Embryonic facial prominence (tissue), 1 donor: ENCODE results near the gene WIZ.
A peak's percentile ranks its signal among the peaks of the same experiment; 100 is the strongest.
"Not testable (repeated sequence)": the region's sequence is repeated elsewhere in the genome, so short reads cannot be mapped to it uniquely, and the experiment has no call there.

Experiments
- DNase-seq: peaks from one replicate; pipeline ENCODE4 v3.0.0-alpha.2; 2016; ENCODE audit errors: extremely low spot score

Gene WIZ

DNA sequence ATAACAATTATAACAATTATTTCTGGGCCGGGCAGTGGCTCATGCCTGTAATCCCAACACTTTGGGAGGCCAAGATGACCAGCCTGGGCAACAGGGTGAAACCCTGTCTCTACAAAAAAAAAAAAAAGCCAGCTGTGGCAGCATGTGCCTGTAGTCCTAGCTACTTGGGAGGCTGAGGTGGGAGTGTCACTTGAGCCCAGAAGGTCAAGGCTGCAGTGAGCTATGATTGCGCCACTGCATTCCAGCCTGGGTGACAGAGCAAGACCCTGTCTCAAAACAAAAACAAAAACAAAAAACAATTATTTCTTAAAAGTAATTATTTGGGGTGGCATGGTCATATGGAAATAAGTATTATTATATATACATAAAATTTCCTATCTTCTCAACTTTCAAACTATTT, 38.4 kb downstream of the WIZ start:
- DNase-seq, result not testable (repeated sequence)

DNA sequence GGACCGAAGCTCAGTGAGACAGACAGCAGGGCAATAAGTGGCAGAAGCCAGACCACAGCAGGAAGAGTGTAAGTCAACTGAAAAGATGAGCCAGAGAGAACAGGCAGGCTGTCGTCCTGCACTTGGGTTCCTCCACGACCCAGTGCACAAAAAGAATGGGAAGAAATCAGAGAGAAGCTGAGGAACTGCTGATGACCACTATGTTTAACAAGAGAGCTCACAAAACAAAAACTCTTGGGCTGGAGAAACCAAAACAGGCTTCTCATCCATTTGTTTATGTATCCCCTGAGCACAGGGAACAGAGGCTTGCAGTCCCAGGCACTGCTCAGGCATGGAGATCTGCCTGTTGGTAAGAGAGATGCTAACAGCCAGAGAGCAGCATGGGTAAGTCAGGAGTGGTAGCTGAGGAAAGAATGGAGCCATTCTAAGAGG, 45.0 kb downstream of the WIZ start:
- no peak for DNase-seq

- DNase-seq, result no peak
Observed at GRCh38 chr19:15404097-15404779, 45.5 kb downstream of the WIZ start.

- DNase-seq, result no peak
Observed at GRCh38 chr19:15403151-15403531, 46.6 kb downstream of the WIZ start.

DNA sequence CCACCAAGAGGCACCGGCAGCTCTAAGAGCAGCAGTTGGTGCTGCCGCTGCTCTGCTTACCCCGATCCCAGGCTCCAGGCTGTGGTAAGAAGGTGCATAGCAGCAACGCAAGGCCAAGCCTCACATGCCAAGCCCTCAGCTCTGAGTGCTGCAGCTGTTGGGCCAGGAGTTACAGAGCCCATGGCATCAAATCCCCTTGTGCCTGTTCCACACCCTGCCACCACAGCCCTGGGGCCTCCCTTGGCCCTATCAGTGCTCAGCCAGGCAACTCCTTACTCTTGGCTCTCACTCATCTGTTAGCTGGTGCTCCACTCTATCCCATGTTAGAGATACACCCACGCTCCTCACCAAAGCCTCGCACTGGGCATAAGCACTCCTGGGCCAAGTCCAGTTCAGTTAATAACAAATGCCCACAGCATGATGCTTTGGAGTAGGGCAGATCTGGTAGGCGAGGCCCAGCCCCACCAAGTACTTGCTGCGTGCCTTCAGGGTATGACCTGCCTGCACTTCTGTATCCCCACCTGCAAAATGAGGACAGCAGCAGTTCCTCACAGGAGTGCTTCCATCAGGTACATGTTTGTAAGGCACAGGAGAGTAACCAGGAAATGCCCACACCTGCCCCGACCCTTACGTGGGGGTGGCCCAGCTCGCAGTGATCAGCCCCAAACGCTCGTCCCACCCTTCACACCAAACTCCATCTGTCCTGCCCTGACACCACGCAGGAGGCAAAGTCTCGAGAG, 47.2 kb downstream of the WIZ start:
- DNase-seq, result no peak

GRCh38 chr19:15401397-15401710, 48.4 kb downstream of the WIZ start:
- DNase-seq, result no peak

DNA sequence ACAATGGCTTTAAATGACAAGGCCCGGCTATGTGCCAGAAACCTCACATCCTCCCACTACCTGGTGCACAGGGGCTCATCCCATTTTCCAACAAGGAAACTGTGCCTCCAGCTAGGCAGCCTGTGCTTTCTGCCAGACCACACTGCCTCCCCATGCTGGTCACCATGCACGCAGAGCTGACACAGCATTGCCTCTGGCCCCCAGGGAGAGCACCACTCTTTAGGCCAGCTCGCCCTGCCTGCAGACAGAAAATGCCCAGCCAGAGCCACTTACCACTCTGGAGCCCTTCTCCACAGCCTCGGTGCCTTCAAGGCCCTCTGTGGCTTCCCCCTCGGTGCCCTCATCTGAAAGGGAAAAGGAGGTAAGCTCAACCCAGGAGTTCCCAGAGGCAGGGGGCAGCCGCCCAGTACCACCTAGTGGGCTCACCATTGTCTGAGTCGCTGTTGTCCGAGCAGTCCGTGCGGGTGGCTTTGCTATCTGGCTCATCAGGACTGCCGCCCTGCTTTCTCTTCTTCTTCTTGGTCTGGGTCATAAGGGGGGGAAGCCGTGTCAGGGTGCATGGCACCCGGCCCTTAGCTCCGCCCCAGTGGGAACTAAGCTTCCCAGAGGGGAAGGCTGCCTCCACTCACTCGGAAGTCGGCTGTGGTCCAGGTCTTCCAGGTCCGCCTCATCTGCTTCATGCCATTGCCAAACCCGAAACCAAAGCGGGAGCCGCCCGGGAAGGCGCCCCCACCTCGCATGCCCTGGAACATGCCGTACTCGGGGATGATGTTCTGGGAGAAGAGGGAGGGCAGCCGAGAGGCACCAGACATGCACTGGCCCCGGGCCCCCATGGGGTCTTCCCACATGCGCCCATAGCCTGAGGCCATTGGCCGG, 49.0 kb downstream of the WIZ start:
- no peak for DNase-seq

- no peak for DNase-seq
Observed at GRCh38 chr19:15399635-15400034, 50.1 kb downstream of the WIZ start.

- DNase-seq, result no peak
Observed at GRCh38 chr19:15399234-15399515, 50.6 kb downstream of the WIZ start.

GRCh38 chr19:15398501-15399233, 51.1 kb downstream of the WIZ start:
- DNase-seq, result no peak

DNA sequence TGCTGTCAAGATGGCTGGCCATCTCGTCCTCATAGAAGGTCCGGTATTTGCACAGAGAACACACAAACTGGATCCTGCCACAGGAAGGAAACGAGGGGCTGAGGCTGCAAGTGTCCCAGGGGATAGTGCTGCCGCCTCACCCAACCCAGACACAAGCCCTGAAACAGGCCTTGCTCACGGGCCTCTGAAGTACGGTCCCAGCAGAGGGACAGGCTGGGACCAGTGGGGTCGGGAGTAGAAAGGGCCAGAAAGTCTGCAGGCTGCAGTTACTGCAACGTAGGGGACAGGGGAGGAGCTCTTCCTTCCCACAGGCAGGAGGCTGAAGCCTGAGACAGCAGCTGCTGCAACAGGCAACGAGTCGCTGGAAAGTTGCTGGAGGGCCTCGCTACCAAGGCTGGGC, 52.0 kb downstream of the WIZ start:
- DNase-seq, result no peak

- no peak for DNase-seq
Observed at GRCh38 chr19:15397236-15397635, 52.5 kb downstream of the WIZ start.

DNA sequence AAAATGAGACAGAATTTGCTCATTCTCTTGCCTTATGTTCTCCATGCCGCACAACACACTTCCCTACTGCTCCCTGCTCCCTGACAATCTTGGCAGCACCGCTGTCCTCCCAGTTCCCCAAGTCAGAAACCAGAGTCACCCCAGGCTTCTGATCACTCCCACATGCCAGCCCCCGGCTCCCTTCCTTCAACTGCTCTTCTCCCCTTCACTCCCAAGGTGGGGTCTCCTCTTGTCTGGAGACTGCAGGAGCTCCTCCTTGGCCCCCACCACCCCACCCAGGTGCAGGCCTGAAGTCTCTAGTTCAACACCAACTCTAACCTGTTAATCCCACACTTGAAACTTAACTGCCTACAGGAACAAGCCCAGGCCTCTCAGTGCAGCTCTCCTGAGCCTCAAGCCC, 53.3 kb downstream of the WIZ start:
- no peak for DNase-seq

GRCh38 chr19:15395251-15395650, 54.5 kb downstream of the WIZ start:
- not testable (repeated sequence) for DNase-seq

- DNase-seq, result no peak
Observed at GRCh38 chr19:15394426-15394825, 55.3 kb downstream of the WIZ start.

DNA sequence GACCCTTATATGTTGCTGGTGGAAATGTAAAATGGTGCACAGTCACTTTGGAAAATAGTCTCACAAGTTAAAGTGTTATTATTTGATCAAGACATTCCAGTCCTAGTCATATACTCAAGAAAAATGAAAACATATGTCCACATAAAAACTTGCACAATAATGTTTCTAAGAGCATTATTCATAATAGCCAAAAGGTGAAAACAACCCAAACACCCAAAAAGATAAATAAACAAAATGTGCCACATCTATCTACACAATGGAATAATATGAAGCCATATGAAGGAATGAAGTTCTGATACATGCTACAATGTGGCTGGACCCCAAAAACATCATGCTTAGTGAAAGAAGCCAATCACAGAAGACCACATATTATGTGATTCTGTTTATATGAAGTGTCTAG, 55.8 kb downstream of the WIZ start:
- no peak for DNase-seq

- no peak for DNase-seq
Observed at GRCh38 chr19:15390814-15391213, 58.9 kb downstream of the WIZ start.

DNA sequence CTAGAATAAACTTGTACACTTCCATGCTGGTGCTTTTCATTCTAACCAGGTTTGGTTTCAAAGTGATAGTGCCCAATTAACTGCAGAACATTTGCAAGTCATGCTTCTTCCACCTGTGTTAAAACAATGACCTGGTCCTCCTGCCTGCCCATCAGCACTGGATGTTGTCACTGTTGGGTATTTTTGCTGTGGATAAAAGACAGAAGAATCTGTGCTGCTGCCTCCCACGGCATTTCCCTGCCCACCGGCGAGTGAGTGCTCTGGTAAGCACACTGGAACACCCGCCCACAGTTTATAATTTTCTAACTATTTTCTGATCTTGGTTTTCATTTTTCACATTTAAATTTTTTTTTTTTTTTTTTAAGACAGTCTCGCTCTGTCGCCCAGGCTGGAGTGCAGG, 67.9 kb downstream of the WIZ start:
- DNase-seq, result no peak

- no peak for DNase-seq
Observed at GRCh38 chr19:15381429-15381828, 68.3 kb downstream of the WIZ start.

DNA sequence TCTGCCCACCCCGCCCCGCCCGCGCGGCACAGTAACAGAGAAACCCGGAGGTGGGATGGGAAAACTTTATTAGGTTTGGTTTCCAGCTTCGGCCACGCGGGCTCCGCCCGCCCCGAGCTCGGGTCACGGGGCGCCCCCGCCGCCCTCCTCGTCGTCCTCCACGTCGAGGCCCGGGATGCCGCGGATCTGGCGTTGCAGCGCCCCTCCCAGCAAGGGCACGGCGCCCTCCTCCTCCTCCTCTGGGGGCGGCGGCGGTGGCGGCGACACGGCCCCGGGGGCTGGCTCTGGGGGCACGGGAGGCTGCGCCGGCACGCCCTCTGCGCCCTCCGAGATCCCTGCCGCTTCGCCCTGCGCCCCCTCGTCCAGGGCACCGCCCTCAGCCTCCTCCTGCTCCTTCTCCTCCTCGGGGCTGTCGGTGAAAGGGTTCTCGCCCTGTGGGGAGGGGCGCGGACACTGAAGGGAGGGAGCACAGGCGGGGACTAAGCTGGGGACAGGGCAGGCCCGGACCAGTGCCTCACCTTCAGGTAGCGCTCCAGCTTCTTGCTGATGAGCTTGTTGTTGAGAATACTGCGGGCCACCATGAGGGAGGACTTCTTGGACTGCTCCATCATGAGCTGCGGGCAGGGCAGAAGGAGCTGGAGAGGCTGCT, 69.6 kb downstream of the WIZ start:
- no peak for DNase-seq

DNA sequence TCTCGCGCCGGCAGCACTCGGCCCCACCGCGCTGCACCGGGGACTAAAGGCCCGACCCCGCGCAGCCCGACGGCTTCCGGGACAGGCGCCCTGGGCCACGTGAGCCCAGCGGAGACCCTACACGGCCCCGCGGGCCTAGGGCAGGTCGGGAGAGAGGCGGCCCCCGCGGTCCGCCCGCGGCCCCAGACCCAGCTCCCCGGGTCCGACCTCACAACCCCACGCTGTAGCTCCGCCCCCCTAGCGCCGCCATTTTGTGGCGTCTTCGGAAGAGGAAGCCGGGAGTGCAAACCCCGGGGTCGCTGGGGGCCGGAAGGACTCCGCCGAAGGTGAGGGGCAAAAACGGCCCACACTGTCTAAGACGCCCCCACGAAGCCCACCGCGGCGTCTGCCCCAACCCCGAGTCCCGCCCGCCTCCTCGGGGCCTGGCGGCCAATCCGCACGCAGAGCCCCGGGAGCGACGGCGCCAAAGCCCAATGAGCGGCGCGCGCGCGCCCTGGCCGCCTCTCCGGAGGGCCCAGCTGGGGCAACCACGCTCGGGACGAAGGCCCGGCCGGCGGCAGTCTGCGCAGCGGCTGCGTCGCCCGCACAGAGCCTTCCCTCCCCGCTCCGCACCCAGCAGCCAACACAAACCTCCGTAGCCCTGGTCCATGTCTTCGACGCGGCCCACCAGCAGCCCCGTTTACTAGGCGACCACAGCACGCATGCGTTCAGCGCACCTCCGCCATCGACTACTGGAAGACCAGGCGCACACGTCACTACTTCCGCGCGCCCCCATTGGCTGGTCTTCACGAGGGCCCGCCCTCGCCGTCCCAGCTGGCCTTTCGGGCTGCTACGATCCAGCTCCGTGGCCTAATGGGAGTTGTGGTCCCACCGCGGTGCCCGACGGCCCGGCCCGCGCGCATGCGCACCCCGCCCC, 70.4 kb downstream of the WIZ start, which contains the start of gene AKAP8:
AKAP8 (minus strand) TSS at position 705 of the 916 bp plus-strand sequence; CDS start at position 649, 56 bp downstream.
- peak; percentile 98 for DNase-seq
